ENCODE measurements around the gene KIDINS220. TPM values are rescaled to one million over a fixed set of nuclear protein-coding genes. Genes with fewer than 3 reads are reported as not detected.

Gene KIDINS220
- polyA plus RNA-seq, 3 donors: 83.9 to 103 (median 88.5) TPM

GRCh38 chr2:8725838-8726237 is 111.6 kb downstream of the KIDINS220 start:
- no peak for DNase-seq (ENCODE audit: extremely low read depth in 1 of 11, low read depth in 9 of 11, low spot score in 4 of 11)

GRCh38 chr2:8722986-8723385 is 114.4 kb downstream of the KIDINS220 start:
- no peak for DNase-seq (ENCODE audit: extremely low read depth in 1 of 11, low read depth in 9 of 11, low spot score in 4 of 11)

DNA sequence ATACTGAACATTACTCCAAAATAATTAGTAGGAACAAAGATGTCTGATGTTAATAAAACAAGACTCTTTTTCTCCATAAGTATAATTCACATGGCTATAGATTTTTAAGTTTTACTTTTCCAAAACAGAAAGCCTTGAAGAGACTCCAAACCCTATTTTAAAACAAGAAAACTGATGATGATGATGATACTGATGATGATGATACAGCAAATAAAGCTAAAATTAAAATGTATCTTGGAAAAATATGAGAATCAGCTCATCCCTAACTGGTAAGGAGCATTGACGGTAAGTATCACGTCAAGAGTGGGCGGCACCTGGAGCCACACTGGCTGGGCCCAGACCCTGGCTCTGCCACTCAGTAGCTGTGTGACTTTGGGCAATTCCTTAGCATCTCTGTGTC is 116.0 kb downstream of the KIDINS220 start:
- DNase-seq (ENCODE audit: extremely low read depth in 1 of 11, low read depth in 9 of 11, low spot score in 4 of 11): no peak

- DNase-seq (ENCODE audit: extremely low read depth in 1 of 11, low read depth in 9 of 11, low spot score in 4 of 11): no peak
Measured at GRCh38 chr2:8720741-8721140, 116.7 kb downstream of the KIDINS220 start.

DNA sequence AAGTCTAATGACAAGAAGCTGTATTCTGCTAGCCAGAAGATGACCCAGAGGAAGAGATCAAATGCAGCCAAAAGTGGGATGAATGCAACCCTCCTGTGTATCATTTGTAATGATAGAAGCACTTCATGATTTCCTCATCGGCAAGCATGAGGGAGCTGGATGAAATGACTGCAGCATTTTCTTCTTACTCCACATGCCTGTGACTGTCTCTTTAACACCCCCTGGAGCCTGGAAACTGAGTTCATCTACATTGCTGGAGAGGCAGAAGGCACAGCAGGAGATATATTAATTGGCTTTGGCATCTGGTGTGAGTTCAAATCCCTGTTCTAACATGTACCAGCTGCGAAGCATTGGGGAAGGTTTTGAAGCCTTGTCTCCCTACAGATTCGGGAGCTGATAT is 117.9 kb downstream of the KIDINS220 start:
- no peak for DNase-seq (ENCODE audit: extremely low read depth in 1 of 11, low read depth in 9 of 11, low spot score in 4 of 11)

GRCh38 chr2:8714971-8715370 is 122.4 kb downstream of the KIDINS220 start:
- DNase-seq (ENCODE audit: extremely low read depth in 1 of 11, low read depth in 9 of 11, low spot score in 4 of 11): no peak

DNA sequence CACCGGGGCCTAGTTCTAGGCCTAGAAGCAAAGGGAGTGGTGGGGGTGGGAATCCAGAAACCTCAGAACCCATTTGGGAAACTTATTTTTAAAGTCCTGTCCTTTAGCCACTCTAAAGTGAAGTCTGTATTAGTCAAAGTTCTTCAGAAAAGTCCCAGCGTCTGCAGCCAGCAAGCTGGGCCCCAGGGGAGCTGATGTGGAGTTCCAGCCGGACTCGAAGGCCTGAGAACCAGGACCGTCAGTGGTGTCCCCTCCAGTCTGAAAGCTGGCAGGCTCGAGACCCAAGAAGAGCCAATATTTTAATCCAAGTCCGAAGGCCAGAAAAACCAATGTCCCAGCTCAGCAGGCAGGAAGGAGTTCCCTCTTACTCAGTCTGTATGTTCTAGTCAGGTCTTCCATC is 123.1 kb downstream of the KIDINS220 start:
- no peak for DNase-seq (ENCODE audit: extremely low read depth in 1 of 11, low read depth in 9 of 11, low spot score in 4 of 11)

GRCh38 chr2:8710951-8711350 is 126.5 kb downstream of the KIDINS220 start:
- no peak for DNase-seq (ENCODE audit: extremely low read depth in 1 of 11, low read depth in 9 of 11, low spot score in 4 of 11)

GRCh38 chr2:8709611-8710010 is 127.8 kb downstream of the KIDINS220 start:
- no peak for DNase-seq (ENCODE audit: extremely low read depth in 1 of 11, low read depth in 9 of 11, low spot score in 4 of 11)

GRCh38 chr2:8704906-8705305 is 132.5 kb downstream of the KIDINS220 start:
- no peak for DNase-seq (ENCODE audit: extremely low read depth in 1 of 11, low read depth in 9 of 11, low spot score in 4 of 11)

- no peak for DNase-seq (ENCODE audit: extremely low read depth in 1 of 11, low read depth in 9 of 11, low spot score in 4 of 11)
Measured at GRCh38 chr2:8701681-8702379, 135.6 kb downstream of the KIDINS220 start.

DNA sequence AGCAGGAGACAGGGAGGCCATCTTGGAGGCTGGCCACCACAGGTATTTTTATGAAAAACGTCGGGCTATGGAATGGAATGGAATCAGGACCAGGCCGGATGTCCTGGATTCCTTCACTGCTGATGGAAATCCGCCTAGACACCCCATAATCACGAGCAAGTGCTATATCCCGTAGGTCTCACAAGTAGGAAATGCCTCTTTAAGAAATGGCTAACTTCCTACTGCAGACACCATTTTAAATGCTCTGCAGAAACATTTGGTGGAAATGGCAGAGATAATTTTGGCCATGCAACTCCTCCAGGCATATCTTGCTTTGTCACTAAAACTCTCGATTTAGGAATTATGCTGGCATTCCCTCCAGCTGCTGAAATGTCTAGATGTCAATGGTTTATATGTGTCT is 137.6 kb downstream of the KIDINS220 start:
- DNase-seq (ENCODE audit: extremely low read depth in 1 of 11, low read depth in 9 of 11, low spot score in 4 of 11): no peak

DNA sequence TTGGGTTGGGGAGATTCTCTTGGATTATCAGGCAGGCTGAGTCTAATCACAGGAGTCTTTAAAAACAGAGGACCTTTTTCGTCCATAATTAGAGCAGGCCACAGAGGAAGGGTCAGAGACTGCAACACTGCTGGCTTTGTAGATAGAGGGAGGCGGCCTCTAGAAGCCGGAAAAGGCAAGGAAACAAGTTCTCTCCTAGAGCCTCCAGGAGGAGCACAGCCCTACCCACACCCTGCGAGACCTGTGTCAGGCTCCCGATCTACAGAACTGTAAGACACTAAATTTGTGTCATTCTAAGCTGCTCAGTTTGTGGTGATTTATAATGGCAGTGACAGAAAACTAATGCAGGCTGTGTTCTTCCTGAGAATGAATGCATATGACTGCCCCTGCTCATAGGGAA is 140.2 kb downstream of the KIDINS220 start:
- DNase-seq (ENCODE audit: extremely low read depth in 1 of 11, low read depth in 9 of 11, low spot score in 4 of 11): no peak

GRCh38 chr2:8694737-8695136 is 142.7 kb downstream of the KIDINS220 start:
- DNase-seq (ENCODE audit: extremely low read depth in 1 of 11, low read depth in 9 of 11, low spot score in 4 of 11): no peak

DNA sequence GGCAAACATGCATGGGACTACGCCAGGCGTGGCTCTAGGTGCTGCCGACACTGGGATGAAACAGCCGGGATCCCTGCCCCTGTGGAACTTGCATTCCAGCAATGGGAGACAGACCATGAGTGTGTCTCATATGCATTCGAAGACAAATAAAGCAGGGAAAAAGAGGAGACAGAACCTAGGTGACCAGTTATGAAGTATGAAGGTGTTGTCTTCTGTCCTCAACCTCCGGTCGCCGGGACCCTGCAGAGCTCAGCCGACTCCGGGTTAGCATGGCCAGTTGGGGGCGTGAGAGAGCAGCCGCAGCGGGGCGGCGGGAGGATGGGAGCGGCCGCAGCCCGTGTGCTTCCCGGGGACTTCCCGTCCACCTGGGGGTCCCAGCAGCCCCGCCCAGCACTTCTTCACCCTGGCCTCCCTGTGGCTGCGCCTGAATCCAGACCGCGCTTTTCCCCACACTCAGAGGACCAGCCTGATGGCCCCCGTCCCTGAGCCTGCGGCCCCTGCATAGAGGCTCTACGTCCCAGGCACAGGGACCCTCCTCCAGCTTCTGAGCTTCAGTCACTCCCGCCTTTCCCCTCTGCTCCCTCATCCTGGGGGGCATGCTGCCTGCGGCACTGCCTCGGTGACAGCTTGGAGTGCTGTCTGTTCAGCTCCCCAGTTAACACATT is 144.1 kb downstream of the KIDINS220 start:
- DNase-seq (ENCODE audit: extremely low read depth in 1 of 11, low read depth in 9 of 11, low spot score in 4 of 11): peak in 6 of 11 donors; percentile 25 to 56 (median 38)

DNA sequence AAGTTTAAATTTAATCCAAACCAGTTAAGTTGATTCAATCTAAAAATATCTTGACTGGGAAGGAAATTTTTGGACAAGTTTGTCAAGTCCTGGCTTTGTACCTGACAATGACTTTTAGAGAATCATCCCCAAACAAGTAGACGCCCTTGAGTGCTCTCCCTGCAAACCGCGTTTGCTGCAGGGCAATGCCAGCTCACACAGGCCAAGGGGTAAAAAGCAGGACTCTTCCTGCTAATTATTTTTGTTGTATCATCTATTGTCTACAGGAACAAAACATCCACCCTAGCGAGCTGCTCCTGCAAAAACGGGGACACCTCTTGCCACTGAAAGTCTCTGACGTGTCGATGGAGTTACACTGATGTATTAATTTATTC is 144.6 kb downstream of the KIDINS220 start:
- DNase-seq (ENCODE audit: extremely low read depth in 1 of 11, low read depth in 9 of 11, low spot score in 4 of 11): no peak

DNA sequence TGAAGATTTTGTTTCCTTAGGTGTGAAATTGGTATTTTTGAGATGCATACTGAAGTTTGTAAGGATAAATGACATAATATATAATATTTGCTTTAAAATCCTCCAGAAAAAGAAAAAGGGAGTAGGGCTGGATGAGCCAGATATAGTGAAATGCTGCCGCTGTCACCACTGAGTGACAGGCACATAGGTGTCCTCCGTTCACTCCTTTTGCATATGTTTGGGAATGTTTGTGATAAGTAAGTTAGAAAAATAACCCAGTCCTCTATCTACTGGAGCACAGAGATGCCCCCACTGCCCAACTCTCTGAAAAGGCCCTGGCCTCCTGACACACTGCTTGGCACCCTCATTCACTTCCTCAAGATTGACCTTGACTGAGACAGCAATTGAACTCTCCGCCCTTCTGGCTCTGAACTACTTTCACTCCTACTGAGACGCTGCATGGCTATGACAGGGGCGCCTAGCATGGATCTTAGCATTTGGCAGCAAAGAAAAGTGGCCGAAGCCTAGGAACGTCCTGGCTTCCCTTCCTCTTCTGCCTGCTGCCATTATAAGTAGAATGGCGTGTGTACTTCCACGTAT is 145.5 kb downstream of the KIDINS220 start:
- DNase-seq (ENCODE audit: extremely low read depth in 1 of 11, low read depth in 9 of 11, low spot score in 4 of 11): no peak

DNA sequence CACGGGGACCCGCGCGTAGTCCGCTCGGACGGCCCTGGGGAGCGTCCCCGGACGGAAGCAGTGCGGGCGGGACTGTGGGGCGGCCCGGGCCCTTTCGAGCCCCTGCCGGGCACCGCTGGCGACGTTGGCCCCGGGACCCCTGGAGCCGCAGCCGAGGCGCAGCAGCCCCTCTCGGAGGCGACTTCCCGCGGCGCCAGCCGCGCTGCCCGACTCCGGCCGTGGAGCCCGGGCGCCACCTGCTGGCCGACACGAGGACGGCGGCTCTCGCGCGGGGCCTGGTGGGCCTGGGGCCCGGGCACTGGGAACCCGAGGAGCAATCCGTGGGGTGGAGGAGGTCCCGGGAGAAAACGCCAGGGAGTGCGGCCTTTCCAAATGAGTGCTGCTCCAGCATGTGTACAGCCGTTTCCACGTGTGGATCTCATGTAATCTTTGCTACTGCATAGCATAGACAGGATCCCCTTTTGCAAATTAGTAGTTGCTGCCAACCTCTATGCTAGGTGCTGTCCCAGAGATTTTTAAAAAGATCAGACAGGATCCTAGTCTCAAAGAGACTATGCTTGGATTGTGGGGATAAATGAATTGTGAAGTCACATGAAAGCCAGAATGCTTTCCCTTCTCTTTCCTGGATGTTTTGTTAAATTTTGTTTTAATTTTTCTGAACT is 151.6 kb downstream of the KIDINS220 start:
- DNase-seq (ENCODE audit: extremely low read depth in 1 of 11, low read depth in 9 of 11, low spot score in 4 of 11): peak in 10 of 11 donors; percentile 44 to 79 (median 64)

DNA sequence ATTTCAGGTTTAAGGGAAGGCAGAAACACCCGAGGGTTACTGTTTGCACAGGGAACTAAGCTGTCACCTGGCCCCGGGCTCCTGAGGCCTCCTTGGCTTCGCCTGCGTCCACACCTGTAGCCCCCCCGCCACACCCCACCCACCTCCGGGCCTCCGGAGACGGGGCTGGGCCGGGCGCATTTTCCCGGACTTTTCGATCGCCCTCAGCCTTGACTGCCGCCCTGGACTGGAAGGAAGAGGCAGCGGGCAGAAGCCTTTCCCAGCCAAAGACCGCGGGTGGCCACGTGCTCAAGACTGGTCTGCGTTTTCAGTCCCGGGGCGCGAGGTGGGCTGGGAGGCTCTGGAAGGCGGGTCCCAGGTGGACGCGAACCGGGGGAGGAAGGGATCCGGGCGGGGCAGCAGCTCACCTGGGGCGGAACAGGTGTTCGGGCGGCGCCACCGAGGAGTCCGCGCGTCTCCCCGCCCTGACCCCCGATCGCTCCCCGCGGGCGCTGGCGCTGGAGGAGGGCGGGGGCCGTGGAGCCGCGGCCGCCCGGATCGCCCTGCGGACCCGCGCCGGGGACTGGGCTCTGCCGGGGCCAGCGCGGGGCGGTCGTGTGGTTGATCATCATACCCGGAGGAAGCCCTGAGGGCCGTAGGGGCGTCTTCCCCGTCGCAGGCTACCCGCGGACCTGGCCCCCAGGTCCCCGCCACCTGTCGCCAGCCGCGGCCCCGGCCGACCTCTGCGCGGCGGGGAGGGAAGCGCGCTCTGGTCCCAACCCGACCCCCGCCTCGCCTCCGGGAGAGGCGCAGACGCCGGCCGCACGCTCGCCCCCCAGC is 152.3 kb downstream of the KIDINS220 start:
- peak in 6 of 11 donors; percentile 22 to 52 (median 35) for DNase-seq (ENCODE audit: extremely low read depth in 1 of 11, low read depth in 9 of 11, low spot score in 4 of 11)
